Fibroblast of lung (primary cell): ENCODE data around the gene ARRB1. TPM values are rescaled to one million over a fixed set of nuclear protein-coding genes. Genes with fewer than 3 reads are reported as not detected.

Experiments used
- DNase-seq, 2 donors: peaks; one replicate each; pipeline versions ENCODE4 v3.0.0 to v3.0.0-alpha.2; 2010; ENCODE audit warnings: low read depth in 2 of 2
- H2AFZ ChIP-seq: 2 replicates; pipeline ENCODE4 v1.5.1; 2012; ENCODE audit warnings: low read length, control low read depth, inconsistent platforms
- H3K27ac ChIP-seq: 2 replicates; pipeline ENCODE4 v1.5.1; 2011; ENCODE audit warnings: low read length, control low read depth; ENCODE audit not compliant: insufficient read depth
- H3K27me3 ChIP-seq: 2 replicates; pipeline ENCODE4 v1.5.1; 2011; ENCODE audit warnings: mild to moderate bottlenecking, low read length; ENCODE audit not compliant: control insufficient read depth, insufficient read depth
- H3K36me3 ChIP-seq: 2 replicates; pipeline ENCODE4 v1.5.1; 2011; ENCODE audit warnings: low read length; ENCODE audit not compliant: control insufficient read depth, insufficient read depth
- H3K4me1 ChIP-seq: 2 replicates; pipeline ENCODE4 v1.5.1; 2011; ENCODE audit warnings: low read length; ENCODE audit not compliant: control insufficient read depth, insufficient read depth; ENCODE audit errors: extremely low read depth
- H3K4me2 ChIP-seq: 2 replicates; pipeline ENCODE4 v1.5.1; 2011; ENCODE audit warnings: low read length, control low read depth; ENCODE audit not compliant: insufficient read depth; ENCODE audit errors: extremely low read depth
- H3K4me3 ChIP-seq, 4 experiments: fragments of 200-600 bp in 1 of 4; sonication (generic) in 1 of 4; replicated peaks in 1 of 4; 2 replicates each; pipeline ENCODE4 v1.5.1; 2011 to 2016; ENCODE audit warnings: low read length in 4 of 4, low read depth in 3 of 4, mild to moderate bottlenecking in 3 of 4, control low read depth in 2 of 4, inconsistent platforms in 1 of 4, mixed read lengths in 1 of 4; ENCODE audit not compliant: insufficient read depth in 1 of 4; ENCODE audit errors: control extremely low read depth in 1 of 4
- H3K79me2 ChIP-seq: 2 replicates; pipeline ENCODE4 v1.5.1; 2012; ENCODE audit warnings: mild to moderate bottlenecking, low read length, inconsistent platforms; ENCODE audit not compliant: control insufficient read depth, insufficient read depth
- H3K9ac ChIP-seq: 2 replicates; pipeline ENCODE4 v1.5.1; 2011; ENCODE audit warnings: mild to moderate bottlenecking, low read length, control low read depth; ENCODE audit not compliant: insufficient read depth
- H3K9me3 ChIP-seq: 2 replicates; pipeline ENCODE4 v1.5.1; 2012; ENCODE audit warnings: low read depth, low read length; ENCODE audit not compliant: control insufficient read depth, insufficient read depth
- H4K20me1 ChIP-seq: 2 replicates; pipeline ENCODE4 v1.5.1; 2011; ENCODE audit warnings: low read length; ENCODE audit not compliant: control insufficient read depth, insufficient read depth; ENCODE audit errors: extremely low read depth
- EZH2 ChIP-seq: IDR thresholded peaks from 2 replicates; pipeline ENCODE4 v1.5.1; 2012; ENCODE audit warnings: low read length, control low read depth, mild to moderate bottlenecking; ENCODE audit errors: missing control alignments
- polyA plus RNA-seq, 2 donors: library from polyadenylated mRNA; depleted of rRNA in 1 of 2; stranded (reverse) in 1 of 2; unstranded in 1 of 2; fragments of >200 nt; gene quantifications; 2 replicates each; pipeline ENCODE4 v1.2.1, GENCODE V29; 2011 to 2012; ENCODE audit warnings: missing spikeins in 1 of 2
- total RNA-seq: library from RNA; depleted of rRNA; stranded (reverse); fragments of >200 nt; gene quantifications from 2 replicates; pipeline ENCODE4 v1.2.1, GENCODE V29; 2014
- TF ChIP-seq, protein P1 (sequence below), 2 donors: IDR thresholded peaks in 1 of 2; conservative IDR thresholded peaks in 1 of 2; 1 replicate in 1 of 2; 2 replicates in 1 of 2; pipeline ENCODE4 v1.5.1; 2011 to 2012; ENCODE audit warnings: low read length in 2 of 2, control low read depth in 1 of 2, inconsistent platforms in 1 of 2, low read depth in 1 of 2, mild to moderate bottlenecking in 1 of 2

The ARRB1 gene
- total and polyA plus RNA-seq, 2 donors (not counting 1 experiment from before 2014, with no cell fraction given) = 4.3 to 18.9 TPM

DNA sequence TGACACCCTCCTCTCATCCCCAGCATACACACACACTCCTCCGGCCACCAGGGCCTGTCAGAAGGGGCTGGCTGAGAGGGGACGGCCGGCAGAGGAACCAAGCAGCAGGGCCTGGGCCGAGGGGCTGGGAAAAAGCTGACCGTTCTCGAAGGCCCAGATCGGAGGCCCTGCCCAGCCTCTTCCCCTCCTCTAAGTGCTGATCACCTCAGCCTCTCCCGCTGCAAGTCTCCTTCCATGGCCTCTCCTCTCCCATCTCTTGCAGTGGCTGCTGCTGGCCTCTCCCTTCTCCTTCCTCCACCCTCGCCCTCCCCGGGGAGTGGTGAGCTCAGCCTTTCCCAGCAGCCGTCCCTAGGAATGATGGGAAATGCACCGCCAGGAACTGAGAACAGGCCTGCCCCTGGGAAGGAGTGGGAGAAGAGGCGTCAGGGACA, 39.6 kb downstream of the ARRB1 start:
- peak overlapping the region; percentile 45 for H2AFZ ChIP-seq
- no peaks in the 10 kb centered on the region for H3K9me3 ChIP-seq
- H3K79me2 ChIP-seq = no peaks in the 10 kb centered on the region
- DNase-seq = peak; percentile 17 to 31
- H3K4me1 ChIP-seq = peaks cover 13% of the 10 kb centered on the region
- H3K4me3 ChIP-seq = peak overlapping the region in 2 of 4 experiments; percentile 6 to 48
- TF ChIP-seq, protein P1, sequence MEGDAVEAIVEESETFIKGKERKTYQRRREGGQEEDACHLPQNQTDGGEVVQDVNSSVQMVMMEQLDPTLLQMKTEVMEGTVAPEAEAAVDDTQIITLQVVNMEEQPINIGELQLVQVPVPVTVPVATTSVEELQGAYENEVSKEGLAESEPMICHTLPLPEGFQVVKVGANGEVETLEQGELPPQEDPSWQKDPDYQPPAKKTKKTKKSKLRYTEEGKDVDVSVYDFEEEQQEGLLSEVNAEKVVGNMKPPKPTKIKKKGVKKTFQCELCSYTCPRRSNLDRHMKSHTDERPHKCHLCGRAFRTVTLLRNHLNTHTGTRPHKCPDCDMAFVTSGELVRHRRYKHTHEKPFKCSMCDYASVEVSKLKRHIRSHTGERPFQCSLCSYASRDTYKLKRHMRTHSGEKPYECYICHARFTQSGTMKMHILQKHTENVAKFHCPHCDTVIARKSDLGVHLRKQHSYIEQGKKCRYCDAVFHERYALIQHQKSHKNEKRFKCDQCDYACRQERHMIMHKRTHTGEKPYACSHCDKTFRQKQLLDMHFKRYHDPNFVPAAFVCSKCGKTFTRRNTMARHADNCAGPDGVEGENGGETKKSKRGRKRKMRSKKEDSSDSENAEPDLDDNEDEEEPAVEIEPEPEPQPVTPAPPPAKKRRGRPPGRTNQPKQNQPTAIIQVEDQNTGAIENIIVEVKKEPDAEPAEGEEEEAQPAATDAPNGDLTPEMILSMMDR (conservative IDR thresholded peaks at IDR 0.05 in 1 of 2, IDR thresholded peaks at IDR 0.05 in 1 of 2; ENCODE audit: low read depth in 1 of 2, low read length in 2 of 2) = no peak
- no peak for TF ChIP-seq EZH2
- no peaks in the 10 kb centered on the region for H4K20me1 ChIP-seq
- H3K36me3 ChIP-seq = no peaks in the 10 kb centered on the region
- no peak overlapping the region for H3K4me2 ChIP-seq
- H3K27ac ChIP-seq = peak overlapping the region; percentile 73
- peak overlapping the region; percentile 57 for H3K9ac ChIP-seq
- H3K27me3 ChIP-seq = no peaks in the 10 kb centered on the region

DNA sequence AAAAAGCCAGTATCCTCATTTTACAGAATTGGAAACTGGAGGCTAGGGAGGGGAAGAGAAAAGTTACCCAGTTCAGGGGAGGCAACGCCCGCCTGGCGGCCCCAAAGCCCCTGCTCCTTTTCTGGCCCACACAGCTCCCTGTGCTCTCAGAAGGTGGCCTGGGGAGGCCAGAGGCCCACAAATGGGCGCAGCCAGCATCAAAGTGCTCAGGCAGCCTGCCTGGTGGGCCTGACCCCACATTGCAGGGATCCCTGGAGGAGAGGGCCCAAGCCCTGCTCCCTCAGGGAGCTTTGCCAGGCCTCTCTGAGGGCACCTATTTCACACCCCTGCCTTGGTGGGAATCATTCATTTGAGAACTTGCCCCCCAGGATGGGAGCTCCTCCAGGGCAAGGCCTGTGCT, 42.5 kb downstream of the ARRB1 start:
- Histone ChIP-seq H3K9me3 (no peaks in the 10 kb centered on the region), H3K27me3 (no peaks in the 10 kb centered on the region), H3K4me1 (peaks cover 11% of the 10 kb centered on the region), H3K9ac (no peak overlapping the region), H2AFZ (no peak overlapping the region), H3K4me3 (no peak overlapping the region), H3K27ac (no peak overlapping the region), H3K36me3 (no peaks in the 10 kb centered on the region), H4K20me1 (no peaks in the 10 kb centered on the region), H3K4me2 (no peak overlapping the region), H3K79me2 (no peaks in the 10 kb centered on the region)
- no peak for TF ChIP-seq EZH2
- TF ChIP-seq, protein P1 (conservative IDR thresholded peaks at IDR 0.05 in 1 of 2, IDR thresholded peaks at IDR 0.05 in 1 of 2; ENCODE audit: low read depth in 1 of 2, low read length in 2 of 2) = no peak
- no peak for DNase-seq

DNA sequence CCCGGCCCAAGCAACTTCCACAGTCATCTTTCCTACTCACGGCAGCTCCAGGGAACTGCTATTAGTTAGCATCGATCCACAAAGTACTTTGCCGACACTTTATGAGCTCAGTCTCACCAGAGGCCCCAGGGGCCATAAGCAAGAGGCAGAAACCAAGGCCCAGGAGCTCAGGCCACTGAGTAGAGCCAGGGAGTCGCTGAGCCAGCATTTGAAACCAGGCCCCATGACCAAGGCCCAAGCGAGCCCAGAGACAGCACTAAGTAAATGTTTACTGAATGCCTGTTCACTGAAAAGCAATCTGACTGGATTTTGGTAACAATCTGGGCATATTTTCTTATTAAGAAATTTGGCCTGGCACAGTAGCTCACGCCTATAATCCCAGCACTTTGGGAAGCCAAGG, 43.3 kb downstream of the ARRB1 start:
- Histone ChIP-seq H3K9ac (no peak overlapping the region), H3K4me1 (peaks cover 5% of the 10 kb centered on the region), H3K79me2 (no peaks in the 10 kb centered on the region), H3K36me3 (no peaks in the 10 kb centered on the region), H2AFZ (no peak overlapping the region), H3K4me3 (no peak overlapping the region), H3K27me3 (no peaks in the 10 kb centered on the region), H3K9me3 (no peaks in the 10 kb centered on the region), H3K27ac (no peak overlapping the region), H3K4me2 (no peak overlapping the region), H4K20me1 (no peaks in the 10 kb centered on the region)
- DNase-seq = no peak
- TF ChIP-seq EZH2 = no peak
- TF ChIP-seq, protein P1 (conservative IDR thresholded peaks at IDR 0.05 in 1 of 2, IDR thresholded peaks at IDR 0.05 in 1 of 2; ENCODE audit: low read depth in 1 of 2, low read length in 2 of 2) = no peak
